Pons (tissue), 1 donor: ENCODE results near the gene ERCC2.

ENCODE experiments used
- DNase-seq: peaks from one replicate; pipeline ENCODE4 v3.0.0-alpha.2; 2016; ENCODE audit warnings: low spot score

Gene ERCC2

GRCh38 chr19:45303269-45304060 is 66.9 kb downstream of the ERCC2 start:
- no peak for DNase-seq

DNA sequence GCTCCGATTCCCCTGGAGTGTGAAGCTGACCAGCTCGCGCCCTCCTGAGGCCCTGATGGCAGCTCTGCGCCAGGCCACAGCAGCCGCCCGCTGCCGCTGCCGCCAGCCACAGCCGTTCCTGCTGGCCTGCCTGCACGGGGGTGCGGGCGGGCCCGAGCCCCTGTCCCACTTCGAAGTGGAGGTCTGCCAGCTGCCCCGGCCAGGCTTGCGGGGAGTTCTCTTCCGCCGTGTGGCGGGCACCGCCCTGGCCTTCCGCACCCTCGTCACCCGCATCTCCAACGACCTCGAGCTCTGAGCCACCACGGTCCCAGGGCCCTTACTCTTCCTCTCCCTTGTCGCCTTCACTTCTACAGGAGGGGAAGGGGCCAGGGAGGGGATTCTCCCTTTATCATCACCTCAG is 68.0 kb downstream of the ERCC2 start:
- no peak for DNase-seq
